ENCODE measurements around the gene CNTFR. TPM values are rescaled to one million over a fixed set of nuclear protein-coding genes. Genes with fewer than 3 reads are reported as not detected.

The CNTFR gene
- polyA plus RNA-seq, 3 donors = 29.9 to 49.5 (median 38.3) TPM

- DNase-seq (ENCODE audit: extremely low read depth in 1 of 11, low read depth in 9 of 11, low spot score in 4 of 11) = no peak
These were observed 26.3 kb downstream of the CNTFR start for GRCh38 chr9:34563262-34563661.

GRCh38 chr9:34562135-34562745 lies 27.3 kb downstream of the CNTFR start:
- no peak for DNase-seq (ENCODE audit: extremely low read depth in 1 of 11, low read depth in 9 of 11, low spot score in 4 of 11)

GRCh38 chr9:34560599-34561214 lies 28.8 kb downstream of the CNTFR start:
- DNase-seq (ENCODE audit: extremely low read depth in 1 of 11, low read depth in 9 of 11, low spot score in 4 of 11) = no peak

GRCh38 chr9:34559624-34560455 lies 29.7 kb downstream of the CNTFR start:
- peak in 3 of 11 donors; percentile 67 to 77 (median 72) for DNase-seq (ENCODE audit: extremely low read depth in 1 of 11, low read depth in 9 of 11, low spot score in 4 of 11)

- peak in 3 of 11 donors; percentile 50 to 69 (median 66) for DNase-seq (ENCODE audit: extremely low read depth in 1 of 11, low read depth in 9 of 11, low spot score in 4 of 11)
These were observed 30.5 kb downstream of the CNTFR start for GRCh38 chr9:34558919-34559623.

GRCh38 chr9:34558364-34558763 lies 31.2 kb downstream of the CNTFR start:
- DNase-seq (ENCODE audit: extremely low read depth in 1 of 11, low read depth in 9 of 11, low spot score in 4 of 11) = no peak

GRCh38 chr9:34557426-34558321 lies 31.9 kb downstream of the CNTFR start:
- no peak for DNase-seq (ENCODE audit: extremely low read depth in 1 of 11, low read depth in 9 of 11, low spot score in 4 of 11)

- no peak for DNase-seq (ENCODE audit: extremely low read depth in 1 of 11, low read depth in 9 of 11, low spot score in 4 of 11)
These were observed 32.6 kb downstream of the CNTFR start for GRCh38 chr9:34556949-34557348.

- DNase-seq (ENCODE audit: extremely low read depth in 1 of 11, low read depth in 9 of 11, low spot score in 4 of 11) = no peak
These were observed 33.5 kb downstream of the CNTFR start for GRCh38 chr9:34555936-34556525.

- no peak for DNase-seq (ENCODE audit: extremely low read depth in 1 of 11, low read depth in 9 of 11, low spot score in 4 of 11)
These were observed 34.0 kb downstream of the CNTFR start for GRCh38 chr9:34555500-34555899.

- peak in 3 of 11 donors; percentile 65 to 73 (median 73) for DNase-seq (ENCODE audit: extremely low read depth in 1 of 11, low read depth in 9 of 11, low spot score in 4 of 11)
These were observed 34.5 kb downstream of the CNTFR start for GRCh38 chr9:34555002-34555348.

GRCh38 chr9:34554211-34555001 lies 35.1 kb downstream of the CNTFR start:
- DNase-seq (ENCODE audit: extremely low read depth in 1 of 11, low read depth in 9 of 11, low spot score in 4 of 11) = no peak

GRCh38 chr9:34553511-34554021 lies 36.0 kb downstream of the CNTFR start:
- DNase-seq (ENCODE audit: extremely low read depth in 1 of 11, low read depth in 9 of 11, low spot score in 4 of 11) = no peak

- no peak for DNase-seq (ENCODE audit: extremely low read depth in 1 of 11, low read depth in 9 of 11, low spot score in 4 of 11)
These were observed 36.5 kb downstream of the CNTFR start for GRCh38 chr9:34552986-34553385.

- DNase-seq (ENCODE audit: extremely low read depth in 1 of 11, low read depth in 9 of 11, low spot score in 4 of 11) = no peak
These were observed 36.9 kb downstream of the CNTFR start for GRCh38 chr9:34552606-34552981.

- no peak for DNase-seq (ENCODE audit: extremely low read depth in 1 of 11, low read depth in 9 of 11, low spot score in 4 of 11)
These were observed 37.5 kb downstream of the CNTFR start for GRCh38 chr9:34551751-34552605.

Measured in renal cortex interstitium (tissue), 11 donors.